Measurements from ENCODE around the gene KRT80. TPM values are rescaled to one million over a fixed set of nuclear protein-coding genes. Genes with fewer than 3 reads are reported as not detected.

The KRT80 gene
- total RNA-seq, 2 donors from 2014 or later, result 0.30 to 1.5 TPM

DNA sequence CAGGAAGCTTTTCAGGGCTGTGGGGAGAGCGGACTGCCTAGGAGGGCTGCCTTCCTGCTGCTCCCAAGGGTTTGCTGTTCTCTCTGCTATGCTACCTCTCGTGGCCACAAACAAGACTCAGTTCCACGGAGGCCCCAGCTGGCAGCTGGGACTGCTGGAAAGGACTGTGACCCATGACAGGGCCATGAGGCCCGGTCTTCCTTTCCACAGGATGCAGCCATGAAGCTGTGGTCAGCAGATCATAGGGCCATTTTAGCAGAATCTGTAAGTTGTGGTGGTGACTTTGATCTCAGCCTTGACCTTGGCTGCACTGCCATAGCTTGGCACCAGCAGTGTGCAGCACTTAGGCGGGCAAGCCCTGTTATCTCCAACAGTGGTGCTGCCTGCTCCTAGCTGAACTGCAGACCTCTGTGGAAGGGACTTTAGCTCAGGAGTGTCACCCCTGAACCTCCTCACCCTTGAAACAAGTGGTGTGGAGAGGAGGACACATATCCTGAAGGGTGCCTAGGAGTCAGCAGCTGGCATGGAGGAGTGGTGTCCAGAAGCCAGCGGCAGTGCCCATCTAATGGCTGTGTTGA is 12.3 kb downstream of the KRT80 start:
- Histone ChIP-seq H3K27ac (peak overlapping the region in 1 of 2 donors; percentile 40), H3K27me3 (no peaks in the 10 kb centered on the region), H3K9me3 (no peaks in the 10 kb centered on the region), H3K4me3 (no peak overlapping the region), H3K36me3 (no peaks in the 10 kb centered on the region), H3K4me1 (peaks cover 0 to 49% of the 10 kb centered on the region in 2 donors)
- TF ChIP-seq, protein P1, sequence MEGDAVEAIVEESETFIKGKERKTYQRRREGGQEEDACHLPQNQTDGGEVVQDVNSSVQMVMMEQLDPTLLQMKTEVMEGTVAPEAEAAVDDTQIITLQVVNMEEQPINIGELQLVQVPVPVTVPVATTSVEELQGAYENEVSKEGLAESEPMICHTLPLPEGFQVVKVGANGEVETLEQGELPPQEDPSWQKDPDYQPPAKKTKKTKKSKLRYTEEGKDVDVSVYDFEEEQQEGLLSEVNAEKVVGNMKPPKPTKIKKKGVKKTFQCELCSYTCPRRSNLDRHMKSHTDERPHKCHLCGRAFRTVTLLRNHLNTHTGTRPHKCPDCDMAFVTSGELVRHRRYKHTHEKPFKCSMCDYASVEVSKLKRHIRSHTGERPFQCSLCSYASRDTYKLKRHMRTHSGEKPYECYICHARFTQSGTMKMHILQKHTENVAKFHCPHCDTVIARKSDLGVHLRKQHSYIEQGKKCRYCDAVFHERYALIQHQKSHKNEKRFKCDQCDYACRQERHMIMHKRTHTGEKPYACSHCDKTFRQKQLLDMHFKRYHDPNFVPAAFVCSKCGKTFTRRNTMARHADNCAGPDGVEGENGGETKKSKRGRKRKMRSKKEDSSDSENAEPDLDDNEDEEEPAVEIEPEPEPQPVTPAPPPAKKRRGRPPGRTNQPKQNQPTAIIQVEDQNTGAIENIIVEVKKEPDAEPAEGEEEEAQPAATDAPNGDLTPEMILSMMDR (IDR thresholded peaks at IDR 0.05), result no peak
- no peak for DNase-seq (ENCODE audit: low spot score)

- TF ChIP-seq, protein P1 (IDR thresholded peaks at IDR 0.05), result no peak
- no peaks in the 10 kb centered on the region for H3K27me3 ChIP-seq
- peak overlapping the region in 1 of 2 donors; percentile 40 for H3K27ac ChIP-seq
- H3K4me1 ChIP-seq, result peaks cover 0 to 46% of the 10 kb centered on the region in 2 donors
- H3K36me3 ChIP-seq, result no peaks in the 10 kb centered on the region
- H3K4me3 ChIP-seq, result no peak overlapping the region
- DNase-seq (ENCODE audit: low spot score), result no peak
- H3K9me3 ChIP-seq, result no peaks in the 10 kb centered on the region
Observed at GRCh38 chr12:52178984-52179383, 12.8 kb downstream of the KRT80 start.

GRCh38 chr12:52178443-52178842 is 13.4 kb downstream of the KRT80 start:
- Histone ChIP-seq H3K27ac (no peak overlapping the region), H3K9me3 (no peaks in the 10 kb centered on the region), H3K4me3 (no peak overlapping the region), H3K27me3 (no peaks in the 10 kb centered on the region), H3K36me3 (no peaks in the 10 kb centered on the region), H3K4me1 (peaks cover 0 to 40% of the 10 kb centered on the region in 2 donors)
- TF ChIP-seq, protein P1 (IDR thresholded peaks at IDR 0.05), result no peak
- no peak for DNase-seq (ENCODE audit: low spot score)

GRCh38 chr12:52175371-52176350 is 16.2 kb downstream of the KRT80 start:
- no peaks in the 10 kb centered on the region for H3K36me3 ChIP-seq
- no peak for DNase-seq (ENCODE audit: low spot score)
- TF ChIP-seq, protein P1 (IDR thresholded peaks at IDR 0.05), result no peak
- H3K4me3 ChIP-seq, result no peak overlapping the region
- peak overlapping the region in 1 of 2 donors; percentile 36 for H3K27ac ChIP-seq
- H3K4me1 ChIP-seq, result peaks cover 0 to 26% of the 10 kb centered on the region in 2 donors
- H3K27me3 ChIP-seq, result no peaks in the 10 kb centered on the region
- no peaks in the 10 kb centered on the region for H3K9me3 ChIP-seq

GRCh38 chr12:52173526-52173925 is 18.3 kb downstream of the KRT80 start:
- Histone ChIP-seq H3K27me3 (no peaks in the 10 kb centered on the region), H3K36me3 (no peaks in the 10 kb centered on the region), H3K9me3 (no peaks in the 10 kb centered on the region), H3K4me1 (peaks cover 0 to 10% of the 10 kb centered on the region in 2 donors), H3K27ac (no peak overlapping the region), H3K4me3 (no peak overlapping the region)
- no peak for DNase-seq (ENCODE audit: low spot score)
- TF ChIP-seq, protein P1 (IDR thresholded peaks at IDR 0.05), result no peak

All from right atrium auricular region (tissue), 2 donors.